NCI-H1694 (cell line): ENCODE data around the gene TSKU.

Source experiments
- DNase-seq: peaks from one replicate; lab custom pipeline; 2025; lab: John Stamatoyannopoulos, UW

TSKU gene

GRCh38 chr11:76770642-76771445 lies 12.3 kb upstream of the TSKU start:
- no peak for DNase-seq

GRCh38 chr11:76771446-76772099 lies 11.6 kb upstream of the TSKU start:
- DNase-seq = no peak

GRCh38 chr11:76772100-76772782 lies 10.9 kb upstream of the TSKU start:
- no peak for DNase-seq

- DNase-seq = no peak
Observed at GRCh38 chr11:76772783-76773106, 10.4 kb upstream of the TSKU start.

- no peak for DNase-seq
Observed at GRCh38 chr11:76773921-76774361, 9.2 kb upstream of the TSKU start.

GRCh38 chr11:76776472-76776871 lies 6.7 kb upstream of the TSKU start:
- DNase-seq = no peak

- DNase-seq = no peak
Observed at GRCh38 chr11:76777305-76777704, 5.9 kb upstream of the TSKU start.

- DNase-seq = no peak
Observed at GRCh38 chr11:76777876-76778275, 5.3 kb upstream of the TSKU start.

- no peak for DNase-seq
Observed at GRCh38 chr11:76778874-76779273, 4.3 kb upstream of the TSKU start.

GRCh38 chr11:76781046-76781801 lies 1.9 kb upstream of the TSKU start:
- no peak for DNase-seq

- no peak for DNase-seq
Observed at GRCh38 chr11:76781807-76782530, 1.2 kb upstream of the TSKU start.

GRCh38 chr11:76782531-76783293 lies 444 bp upstream of the TSKU start:
- DNase-seq = peak; percentile 86

GRCh38 chr11:76783896-76784813 lies 999 bp downstream of the TSKU start:
- DNase-seq = no peak

- no peak for DNase-seq
Observed at GRCh38 chr11:76785513-76785912, 2.4 kb downstream of the TSKU start.

- no peak for DNase-seq
Observed at GRCh38 chr11:76786016-76786415, 2.9 kb downstream of the TSKU start.

GRCh38 chr11:76786441-76787014 lies 3.4 kb downstream of the TSKU start:
- DNase-seq = no peak

GRCh38 chr11:76787271-76787670 lies 4.1 kb downstream of the TSKU start:
- DNase-seq = no peak

- DNase-seq = no peak
Observed at GRCh38 chr11:76787911-76788596, 4.9 kb downstream of the TSKU start.
